DMS 273 (cell line): ENCODE results near the gene PAXX.

Experiments used
- DNase-seq: peaks from one replicate; lab custom pipeline; 2025; ENCODE audit not compliant: unreplicated experiment; lab: John Stamatoyannopoulos, UW

Gene PAXX

DNA sequence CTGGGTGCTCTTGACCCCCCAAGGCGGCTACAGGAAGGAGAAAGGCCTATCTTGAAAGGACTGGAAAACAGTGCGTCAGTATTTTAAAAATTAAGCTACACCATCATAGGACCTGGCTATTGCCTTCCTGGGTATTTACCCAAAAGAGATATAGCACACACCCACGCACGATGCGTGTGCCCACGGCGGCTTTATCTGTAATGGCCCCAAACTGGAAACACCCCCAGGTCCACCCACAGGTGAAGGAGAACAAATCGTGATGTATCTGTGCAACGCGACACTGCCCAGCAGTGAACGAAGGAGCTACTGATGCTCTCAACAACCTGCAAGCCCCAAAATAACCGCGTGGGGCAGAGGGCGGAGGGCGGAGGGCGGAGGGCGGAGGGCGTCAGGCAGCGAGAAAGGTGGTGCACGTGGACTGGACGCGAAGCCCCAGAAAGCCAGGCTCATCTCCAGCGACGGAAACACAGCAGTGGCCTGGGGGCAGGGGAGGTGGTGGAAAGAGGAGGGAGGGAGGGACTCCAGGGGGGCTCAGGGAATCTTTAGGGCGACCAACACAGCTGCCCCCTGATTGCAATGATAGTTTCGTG is 27.3 kb upstream of the PAXX start:
- DNase-seq: no peak

DNA sequence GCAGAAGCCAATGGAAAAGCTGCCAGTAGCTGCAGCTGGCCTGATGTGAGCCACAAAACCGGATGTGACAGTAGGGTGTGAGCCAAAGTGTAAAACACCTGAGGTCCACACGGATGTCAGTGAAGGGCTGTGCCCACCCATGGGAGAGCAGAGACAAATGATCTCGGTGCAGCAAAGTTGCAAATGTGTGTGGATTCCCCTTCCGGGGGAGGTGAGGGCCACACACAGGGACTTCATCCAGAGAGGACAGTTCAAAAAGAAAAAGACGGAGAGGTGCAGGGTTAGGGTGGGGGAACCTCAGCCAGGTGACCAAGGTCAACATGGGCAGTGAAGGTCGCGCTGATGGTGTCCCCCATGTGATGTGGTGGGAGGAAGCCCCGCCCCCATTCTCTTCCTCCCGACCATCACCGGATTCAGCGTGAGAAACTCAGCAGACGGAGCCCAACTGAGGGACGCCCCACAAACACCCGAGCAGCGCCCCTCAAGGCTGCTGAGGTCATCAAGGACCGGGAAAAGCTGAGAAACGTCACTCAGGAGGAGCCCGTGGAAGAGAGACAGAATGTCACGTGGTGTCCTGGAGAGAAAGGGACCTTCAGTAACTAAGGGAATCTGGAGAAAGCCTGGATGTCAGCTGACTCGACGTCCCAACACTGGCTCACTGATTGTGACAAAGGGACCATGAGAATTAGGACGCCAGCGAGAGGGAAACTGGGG is 26.3 kb upstream of the PAXX start:
- no peak for DNase-seq

DNA sequence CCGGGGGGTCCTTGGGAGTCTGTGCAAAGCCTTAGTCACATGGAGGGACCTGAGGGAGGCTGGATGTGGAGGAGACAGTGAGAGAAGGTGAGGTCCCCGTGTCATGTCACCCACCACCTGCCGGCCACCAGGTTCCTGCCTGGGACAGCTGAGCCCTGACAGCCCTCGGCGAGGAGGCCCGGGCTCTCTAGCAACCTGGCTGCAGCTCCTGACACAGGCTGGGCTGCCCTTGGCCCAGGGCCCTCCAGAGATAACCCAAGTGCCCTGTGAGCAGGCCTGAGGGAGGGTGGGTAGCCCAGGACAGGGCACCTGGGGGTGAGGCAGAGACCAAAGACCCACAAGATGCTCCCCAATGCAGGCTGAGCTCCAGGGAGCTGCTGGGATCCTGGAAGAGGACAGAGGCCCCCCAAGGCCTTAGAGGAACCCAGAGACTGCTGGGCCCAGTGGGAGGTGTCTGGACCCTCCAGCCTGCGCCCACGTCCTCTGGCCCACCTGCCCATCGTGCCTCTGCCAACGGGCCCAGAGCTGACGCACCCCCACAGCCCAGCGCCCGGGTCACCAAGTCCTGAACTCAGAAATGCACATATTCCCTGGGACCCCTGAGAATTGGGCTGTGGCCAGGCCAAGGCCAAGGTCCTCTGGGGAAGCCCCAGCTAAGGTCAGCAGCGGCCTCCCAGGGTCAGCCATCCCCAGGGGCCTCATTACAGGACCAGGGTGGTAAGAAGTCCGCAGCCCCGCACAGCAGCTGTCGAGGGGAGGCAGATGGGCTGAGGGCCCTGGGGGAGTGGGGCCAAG is 23.7 kb upstream of the PAXX start:
- no peak for DNase-seq

DNA sequence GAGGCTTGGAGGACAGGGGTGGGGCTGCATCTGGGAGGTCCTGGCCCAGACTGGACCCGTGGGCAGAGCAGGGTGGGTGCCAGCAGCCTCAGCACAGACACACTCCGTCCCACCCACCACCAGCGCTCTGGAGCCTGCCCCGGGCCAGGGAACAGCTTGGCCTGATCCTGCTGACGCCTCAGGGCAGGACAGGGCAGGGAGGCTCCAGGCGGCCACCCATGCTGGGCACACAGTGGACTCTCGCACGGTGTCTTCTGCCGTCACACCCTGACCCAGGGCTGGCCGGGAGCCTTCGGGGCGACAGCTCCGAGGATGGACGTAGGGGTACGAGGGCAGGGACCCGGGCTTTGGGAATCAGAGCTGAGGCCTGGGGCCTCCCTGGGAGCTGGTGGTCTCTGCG is 23.1 kb upstream of the PAXX start:
- DNase-seq: no peak

DNA sequence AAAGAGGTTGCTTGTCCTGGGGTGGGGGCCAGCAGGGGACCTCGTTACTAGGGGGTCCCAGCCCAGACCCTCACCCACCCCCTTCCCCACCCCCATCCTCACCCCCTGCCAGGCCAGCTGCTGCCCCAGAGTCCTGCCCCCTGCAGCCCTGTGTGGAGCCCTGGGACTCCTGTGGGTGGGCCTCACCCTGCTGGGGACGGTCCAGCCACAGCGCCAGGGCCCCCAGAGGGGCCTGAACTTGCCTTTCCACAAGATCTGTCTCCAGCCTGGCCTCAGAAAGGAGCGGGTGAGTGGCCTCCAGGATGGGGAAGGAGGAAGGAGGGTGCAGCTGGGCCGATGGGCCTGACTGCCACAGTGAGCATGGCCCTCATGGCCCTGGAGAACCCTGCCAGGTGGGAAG is 22.4 kb upstream of the PAXX start:
- no peak for DNase-seq

DNA sequence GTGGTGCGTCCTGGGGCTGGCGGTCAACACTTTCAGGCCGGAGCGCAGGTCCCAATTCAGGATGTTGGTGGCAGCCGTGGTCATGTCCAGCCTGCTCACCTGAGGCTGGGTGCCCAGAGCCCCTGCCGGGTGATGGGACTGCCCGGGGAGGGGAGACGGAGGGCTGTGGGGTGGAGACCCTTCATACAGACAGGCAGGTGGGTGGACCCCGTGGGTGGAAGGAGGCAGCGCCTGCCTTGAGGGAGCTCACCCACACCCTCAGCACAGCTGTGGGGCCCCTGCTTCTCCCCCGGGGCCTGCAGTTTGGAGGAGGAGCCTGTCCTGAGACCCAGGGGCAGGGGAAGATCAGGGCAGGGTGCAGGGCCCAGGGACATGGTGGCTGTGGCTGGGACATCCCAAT is 21.9 kb upstream of the PAXX start:
- no peak for DNase-seq

DNA sequence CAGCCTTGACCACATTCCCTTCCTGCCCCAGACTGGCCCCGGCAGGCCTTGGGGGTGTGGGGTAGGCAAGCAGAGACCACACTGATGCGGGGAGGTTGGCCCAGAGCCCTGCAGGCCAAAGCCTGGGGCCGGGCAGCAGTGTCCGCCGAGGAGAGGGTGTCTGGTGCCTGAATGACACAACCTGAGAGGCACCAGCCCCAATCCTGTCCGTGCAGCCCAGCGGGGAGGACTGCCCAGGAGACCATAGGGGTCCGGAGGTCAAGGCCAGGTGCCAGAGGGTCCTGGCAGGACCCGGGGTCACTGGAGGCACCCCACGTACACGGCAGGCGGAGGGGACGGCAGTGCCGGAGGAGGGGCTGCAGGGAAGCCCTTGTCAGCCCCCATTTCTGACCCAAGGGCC is 20.5 kb upstream of the PAXX start:
- DNase-seq: no peak

DNA sequence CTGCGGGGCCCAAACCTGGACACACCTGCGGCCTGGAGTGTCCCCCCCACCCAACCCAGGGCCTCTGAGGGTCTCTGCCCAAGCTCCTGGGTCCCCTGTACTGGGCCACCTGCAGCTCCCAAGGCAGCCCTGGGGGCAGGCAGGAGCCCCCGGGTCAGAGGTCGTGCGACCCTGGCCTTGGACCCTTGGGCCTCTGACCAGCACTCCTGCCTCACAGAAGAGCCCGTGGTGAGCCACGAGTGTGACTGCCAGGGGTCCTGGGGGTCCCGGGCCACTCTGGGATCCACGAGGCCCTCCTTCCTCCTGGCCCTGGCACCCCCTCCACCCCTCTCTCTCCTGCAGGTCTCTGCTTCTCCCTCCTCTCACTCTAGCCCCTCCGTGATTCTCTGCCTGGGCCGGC is 19.9 kb upstream of the PAXX start:
- no peak for DNase-seq

DNA sequence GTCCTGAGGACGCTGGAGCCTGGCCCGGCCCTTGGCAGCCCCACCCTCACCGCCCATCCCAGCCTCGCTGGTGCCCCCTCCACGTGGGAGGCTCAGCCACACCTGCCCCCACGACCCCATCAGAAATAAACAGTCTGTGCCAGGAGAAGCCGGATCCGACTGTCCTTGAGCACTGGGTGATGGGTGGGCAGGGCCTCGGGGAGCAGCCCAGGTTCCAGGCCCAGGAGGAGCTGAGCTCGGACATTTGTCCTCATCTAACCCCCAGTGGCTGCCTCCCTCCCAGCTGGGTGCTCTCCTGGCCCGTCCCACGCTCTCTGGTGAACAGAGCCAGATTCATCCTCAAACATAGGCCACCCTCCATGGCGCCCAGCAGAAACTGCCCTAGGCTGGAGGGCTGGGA is 19.5 kb upstream of the PAXX start:
- no peak for DNase-seq

DNA sequence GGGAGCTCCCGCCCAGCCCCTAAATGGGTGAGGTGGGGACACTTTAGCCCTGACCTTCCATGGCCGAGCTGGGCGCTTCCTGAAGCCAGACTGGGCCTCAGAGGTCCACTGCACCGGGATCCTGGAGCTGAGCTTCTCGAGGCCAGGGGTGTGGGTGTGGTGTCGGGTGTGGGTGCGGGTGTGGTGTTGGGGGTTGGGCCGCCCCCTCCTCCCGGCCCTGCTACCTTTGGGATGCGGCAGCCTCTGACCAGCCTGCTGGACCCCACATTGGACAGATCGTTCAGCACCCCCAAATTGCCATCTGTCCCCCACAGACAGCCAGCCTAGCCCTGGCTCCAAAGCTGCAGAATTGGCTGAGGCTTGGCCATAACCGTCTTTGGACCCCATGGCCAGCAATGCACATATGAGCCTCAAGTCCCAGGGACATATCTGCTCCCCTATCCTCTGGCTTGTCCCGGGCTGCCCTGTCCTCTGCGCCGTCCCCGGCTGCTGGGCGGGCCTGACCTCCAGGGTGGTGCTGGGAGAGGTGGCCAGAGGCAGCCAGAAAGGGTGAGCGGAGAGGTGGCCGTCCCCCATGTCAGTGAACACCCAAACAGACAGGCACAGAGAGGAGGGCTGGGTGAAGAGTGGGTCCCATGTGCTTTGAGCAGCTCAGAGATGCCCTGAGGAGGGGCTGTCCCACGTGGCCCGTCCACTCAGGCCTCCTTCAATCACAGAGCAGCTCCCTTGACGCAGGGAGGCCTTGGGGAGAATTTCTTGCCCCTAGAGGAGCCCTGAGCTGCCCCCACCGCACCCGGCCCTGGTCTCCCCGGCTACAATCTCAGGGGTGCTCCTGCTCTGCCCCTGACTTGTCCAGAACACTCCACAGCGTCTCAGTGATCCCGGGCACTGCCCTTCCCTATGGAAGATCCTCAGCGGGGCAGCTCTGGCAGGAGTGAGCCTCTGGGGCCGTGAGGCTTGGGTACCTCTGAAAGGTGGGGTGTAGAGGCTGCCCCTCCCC is 18.3 kb upstream of the PAXX start:
- no peak for DNase-seq

DNA sequence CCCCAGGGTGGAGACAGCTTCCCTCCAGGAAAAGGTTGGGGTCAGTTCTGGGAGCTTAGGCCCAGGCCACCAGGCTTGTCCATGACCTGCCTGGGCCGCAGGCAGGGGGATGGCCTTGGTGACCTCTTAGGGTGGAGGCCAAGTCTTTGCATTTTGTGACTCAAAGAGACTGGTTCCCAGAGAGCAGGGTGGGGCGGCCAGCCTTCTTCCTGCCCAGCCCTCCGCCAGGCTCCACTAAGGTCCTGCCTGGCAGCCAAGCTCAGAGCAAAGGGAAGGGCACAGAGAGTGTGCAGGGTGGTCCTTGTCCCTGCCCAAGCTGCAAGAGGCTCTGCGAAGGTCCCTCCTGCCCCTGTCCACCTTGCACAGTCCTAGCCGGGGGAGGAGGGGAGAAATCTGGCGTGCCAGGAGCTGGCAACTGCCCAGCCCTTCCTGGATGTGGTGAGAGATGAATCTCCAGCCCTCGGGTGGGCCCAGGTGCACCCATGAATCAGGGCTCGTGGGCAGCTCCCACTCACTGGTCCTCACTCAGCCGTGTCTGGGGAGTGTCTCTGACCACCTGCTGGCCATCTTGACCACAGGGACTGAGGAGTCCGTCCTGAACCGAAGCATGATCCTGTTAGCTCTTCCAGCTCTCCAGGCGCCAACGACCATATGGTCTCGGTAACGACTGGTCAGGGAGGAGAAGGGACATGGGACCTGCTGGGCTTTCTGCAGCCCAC is 17.2 kb upstream of the PAXX start:
- no peak for DNase-seq

DNA sequence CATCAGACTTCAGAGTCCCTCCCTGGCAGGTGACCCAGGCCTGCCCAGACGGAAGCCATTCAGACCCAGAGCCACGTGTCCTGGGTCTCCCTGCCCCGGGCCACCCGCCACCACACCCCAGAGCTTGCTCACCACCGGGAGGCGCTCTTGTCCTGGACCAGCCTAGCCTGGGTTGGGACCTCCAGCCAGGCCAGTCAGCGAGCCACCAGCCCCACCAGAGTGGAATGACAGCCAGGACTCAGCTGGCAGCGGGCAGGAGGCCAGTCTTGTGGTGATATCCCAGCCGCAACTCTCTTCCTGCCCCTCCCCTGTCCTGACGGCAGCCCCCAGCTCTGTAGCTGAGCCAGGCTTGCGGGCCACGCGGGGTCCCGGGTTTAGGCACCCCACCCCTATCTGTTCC is 16.6 kb upstream of the PAXX start:
- DNase-seq: peak; percentile 66

DNA sequence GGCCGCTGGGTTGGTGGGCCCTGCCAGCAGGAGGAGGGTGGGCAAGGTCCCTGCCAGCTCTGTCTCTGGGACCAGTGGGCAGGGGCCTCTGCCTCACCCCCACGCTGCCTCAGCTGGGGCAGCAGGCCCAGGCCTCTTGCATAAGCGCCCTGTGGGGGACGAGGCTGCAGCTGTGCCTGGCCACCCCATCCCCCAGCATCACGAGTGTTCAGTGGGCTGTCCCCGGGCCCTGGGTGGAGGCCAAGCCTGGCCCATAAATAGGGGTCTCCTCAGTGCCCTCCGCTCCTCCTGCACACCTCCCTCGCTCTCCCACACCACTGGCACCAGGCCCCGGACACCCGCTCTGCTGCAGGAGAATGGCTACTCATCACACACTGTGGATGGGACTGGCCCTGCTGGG is 15.0 kb upstream of the PAXX start, which contains the start of gene PTGDS:
Gene PTGDS, plus strand, starts transcription at position 282 of the 400 bp plus-strand sequence. Its CDS starts 75 bp downstream, at position 357.
- DNase-seq: no peak

DNA sequence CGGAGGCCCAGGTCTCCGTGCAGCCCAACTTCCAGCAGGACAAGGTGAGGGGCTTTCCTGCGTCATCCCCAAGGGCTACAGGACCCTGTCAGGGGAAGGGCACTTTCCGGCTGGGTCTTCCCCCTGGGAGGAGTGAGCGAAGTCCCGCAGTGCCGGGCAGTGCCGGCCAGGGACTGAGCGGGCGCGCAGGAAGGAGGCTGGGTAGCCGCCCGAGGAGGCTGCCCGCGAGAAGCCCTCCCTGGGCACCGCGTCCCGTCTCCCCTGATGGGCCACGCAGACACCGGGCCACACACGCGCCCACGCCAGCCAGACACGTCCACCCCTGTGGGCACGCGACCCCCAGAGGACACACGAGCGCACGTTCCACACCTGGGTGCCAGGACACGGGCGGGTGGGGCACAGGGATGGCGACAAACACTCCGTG is 14.6 kb upstream of the PAXX start:
- DNase-seq: no peak

DNA sequence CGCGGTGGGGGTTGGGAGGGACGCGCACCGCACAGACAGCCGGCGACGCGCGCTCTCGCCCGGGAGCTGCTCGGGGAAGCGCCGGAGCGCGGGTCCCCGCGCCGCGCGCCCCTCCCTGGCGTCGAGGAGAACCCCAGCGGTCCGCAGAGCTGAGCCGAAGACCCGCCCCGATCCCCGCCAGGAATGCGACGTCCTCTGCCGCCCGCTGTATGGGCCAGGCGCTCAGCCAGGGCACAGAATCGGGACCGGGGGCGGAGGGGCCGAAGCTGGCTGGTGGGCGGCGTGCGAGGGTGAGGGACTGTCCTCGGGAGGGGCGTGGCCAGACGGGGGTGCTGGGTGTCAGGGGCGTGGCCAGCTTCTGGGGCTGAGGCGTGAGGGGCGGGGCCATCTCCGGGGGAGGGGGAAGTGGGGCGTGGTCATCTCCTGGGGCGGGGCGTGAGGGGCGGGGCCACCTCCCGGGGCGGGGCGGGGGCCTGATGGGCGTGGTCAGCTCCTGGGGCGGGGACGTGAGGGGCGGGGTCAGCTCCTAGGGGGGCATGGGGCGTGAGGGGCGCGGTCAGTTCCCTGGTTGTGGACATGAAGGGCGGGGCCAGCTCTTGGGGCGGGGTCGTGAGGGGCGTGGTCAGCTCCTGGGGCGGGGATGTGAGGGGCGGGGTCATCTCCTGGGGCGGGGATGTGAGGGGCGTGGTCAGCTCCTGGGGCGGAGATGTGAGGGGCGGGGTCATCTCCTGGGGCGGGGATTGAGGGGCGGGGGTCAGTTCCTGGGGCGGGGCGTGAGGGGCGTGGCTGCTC is 14.0 kb upstream of the PAXX start:
- no peak for DNase-seq

DNA sequence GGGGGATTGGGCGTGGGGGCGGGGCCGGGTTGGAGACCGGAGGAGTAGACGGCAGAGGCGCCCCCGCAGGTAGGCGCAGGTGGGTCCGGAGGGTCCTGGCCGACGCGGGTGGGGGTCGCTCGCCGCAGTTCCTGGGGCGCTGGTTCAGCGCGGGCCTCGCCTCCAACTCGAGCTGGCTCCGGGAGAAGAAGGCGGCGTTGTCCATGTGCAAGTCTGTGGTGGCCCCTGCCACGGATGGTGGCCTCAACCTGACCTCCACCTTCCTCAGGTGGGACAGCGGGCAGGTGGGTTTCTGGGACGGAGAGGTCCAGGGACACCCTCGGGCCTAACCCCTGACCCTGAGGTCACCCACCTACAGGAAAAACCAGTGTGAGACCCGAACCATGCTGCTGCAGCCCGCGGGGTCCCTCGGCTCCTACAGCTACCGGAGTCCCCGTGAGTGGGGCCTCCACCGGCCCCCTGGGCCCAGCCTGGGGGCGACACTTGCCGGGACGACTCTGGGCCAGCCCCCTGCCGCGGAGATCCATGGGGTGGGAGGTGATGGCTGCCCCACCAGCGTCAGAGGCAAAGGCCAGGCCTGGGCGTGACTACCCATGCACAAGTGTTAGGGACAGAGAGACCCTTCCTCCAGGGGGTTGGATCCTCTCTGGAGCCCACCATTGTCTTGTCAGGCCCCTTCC is 13.2 kb upstream of the PAXX start:
- DNase-seq: no peak

DNA sequence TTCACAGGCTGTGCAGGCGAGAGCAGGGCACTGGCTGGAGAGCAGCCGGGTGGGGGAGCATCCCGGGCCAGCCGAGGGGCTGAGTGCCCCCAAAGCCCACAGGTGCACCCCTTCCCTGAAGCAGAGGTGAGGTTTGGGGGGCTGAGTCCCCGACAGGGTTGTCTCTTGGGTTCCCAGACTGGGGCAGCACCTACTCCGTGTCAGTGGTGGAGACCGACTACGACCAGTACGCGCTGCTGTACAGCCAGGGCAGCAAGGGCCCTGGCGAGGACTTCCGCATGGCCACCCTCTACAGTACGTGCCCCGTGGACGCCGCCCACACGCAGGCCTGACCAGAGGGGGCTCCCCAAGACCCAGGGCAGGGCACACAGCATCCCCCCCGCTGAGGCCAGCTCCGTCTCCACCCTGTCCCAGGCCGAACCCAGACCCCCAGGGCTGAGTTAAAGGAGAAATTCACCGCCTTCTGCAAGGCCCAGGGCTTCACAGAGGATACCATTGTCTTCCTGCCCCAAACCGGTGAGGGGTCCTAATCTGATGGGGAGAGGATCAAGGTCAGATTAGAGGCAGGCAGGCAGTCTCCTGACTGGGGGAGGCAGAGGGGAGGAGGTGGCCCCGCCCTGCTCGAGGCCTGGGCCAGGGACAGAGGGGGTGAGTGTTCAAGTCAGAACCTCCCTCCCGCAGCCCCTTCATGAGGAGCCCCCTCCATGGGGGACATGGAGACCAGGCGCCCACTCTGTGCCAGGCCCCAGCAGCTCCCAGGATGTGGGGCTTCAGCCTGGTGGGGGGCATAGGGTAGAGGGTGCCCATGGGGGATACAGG is 12.2 kb upstream of the PAXX start:
- no peak for DNase-seq
